CD14-positive monocyte (primary cell): ENCODE results near the gene CCDC117. TPM values are rescaled to one million over a fixed set of nuclear protein-coding genes. Genes with fewer than 3 reads are reported as not detected.

Experiments used
- DNase-seq, 3 donors: peaks; one replicate each; pipeline ENCODE4 v3.0.0-alpha.2; 2011 to 2022
- H2AFZ ChIP-seq: 2 replicates; pipeline ENCODE4 v1.6.0; 2012; ENCODE audit warnings: mild to moderate bottlenecking, low read depth, low read length, inconsistent platforms; ENCODE audit not compliant: insufficient read depth, poor library complexity, severe bottlenecking
- H3K27ac ChIP-seq, 2 donors: 1 replicate in 1 of 2; 2 replicates in 1 of 2; pipeline ENCODE4 v1.5.1; 2012 to 2013; ENCODE audit warnings: low read length in 2 of 2, control low read depth in 1 of 2, inconsistent platforms in 1 of 2, low read depth in 1 of 2, mild to moderate bottlenecking in 1 of 2
- H3K27me3 ChIP-seq, 2 donors: one replicate each; pipeline versions ENCODE4 v1.6.0 to v1.6.1; 2011 to 2013; ENCODE audit warnings: low read length in 2 of 2; ENCODE audit not compliant: control insufficient read depth in 2 of 2, insufficient read depth in 2 of 2
- H3K36me3 ChIP-seq, 2 donors: replicated peaks in 1 of 2; 1 replicate in 1 of 2; 2 replicates in 1 of 2; pipeline versions ENCODE4 v1.5.1 to v1.6.1; 2012 to 2013; ENCODE audit warnings: low read length in 2 of 2, control low read depth in 1 of 2, inconsistent platforms in 1 of 2, mild to moderate bottlenecking in 1 of 2; ENCODE audit not compliant: insufficient read depth in 2 of 2, control insufficient read depth in 1 of 2
- H3K4me1 ChIP-seq, 2 donors: 1 replicate in 1 of 2; 2 replicates in 1 of 2; pipeline versions ENCODE4 v1.5.1 to v1.6.1; 2012 to 2013; ENCODE audit warnings: low read length in 2 of 2, control low read depth in 1 of 2, inconsistent platforms in 1 of 2, mild to moderate bottlenecking in 1 of 2, moderate library complexity in 1 of 2; ENCODE audit not compliant: insufficient read depth in 2 of 2, control insufficient read depth in 1 of 2
- H3K4me2 ChIP-seq: replicated peaks from 2 replicates; pipeline ENCODE3; 2012; ENCODE audit warnings: low read length, moderate library complexity, mild to moderate bottlenecking; ENCODE audit not compliant: poor library complexity, severe bottlenecking; ENCODE audit errors: extremely low read depth
- H3K4me3 ChIP-seq, 3 experiments: fragments of 200-600 bp in 1 of 3; sonication (generic) in 1 of 3; replicated peaks in 1 of 3; 1 replicate in 2 of 3; 2 replicates in 1 of 3; pipeline ENCODE4 v1.5.1; 2011 to 2013; ENCODE audit warnings: low read length in 3 of 3, mild to moderate bottlenecking in 3 of 3, control low read depth in 2 of 3, low read depth in 2 of 3, inconsistent platforms in 1 of 3, moderate library complexity in 1 of 3
- H3K79me2 ChIP-seq: 2 replicates; pipeline ENCODE4 v1.6.0; 2012; ENCODE audit warnings: mild to moderate bottlenecking, control low read depth, inconsistent platforms, low read length, moderate library complexity; ENCODE audit not compliant: insufficient read depth
- H3K9ac ChIP-seq: 2 replicates; pipeline ENCODE4 v1.6.0; 2017; ENCODE audit warnings: low read length, mild to moderate bottlenecking; ENCODE audit not compliant: insufficient read depth, poor library complexity, severe bottlenecking
- H3K9me3 ChIP-seq, 2 donors: replicated peaks in 1 of 2; 1 replicate in 1 of 2; 2 replicates in 1 of 2; pipeline versions ENCODE4 v1.5.1 to v1.6.1; 2012 to 2013; ENCODE audit warnings: low read length in 2 of 2, control low read depth in 1 of 2; ENCODE audit not compliant: control insufficient read depth in 1 of 2, insufficient read depth in 1 of 2
- H4K20me1 ChIP-seq: 2 replicates; pipeline ENCODE4 v1.6.0; 2012; ENCODE audit warnings: mild to moderate bottlenecking, low read length, control low read depth, moderate library complexity; ENCODE audit not compliant: insufficient read depth
- H3K27ac Mint-ChIP-seq, 7 donors: one replicate each; pipeline ENCODE4 v1.8.0; 2020; ENCODE audit warnings: mild to moderate bottlenecking in 7 of 7, mixed read lengths in 7 of 7, moderate library complexity in 6 of 7, inconsistent platforms in 2 of 7
- H3K27me3 Mint-ChIP-seq, 3 donors: one replicate each; pipeline ENCODE4 v1.8.0; 2021 to 2022; ENCODE audit warnings: low read depth in 3 of 3, mild to moderate bottlenecking in 3 of 3, mixed read lengths in 3 of 3, moderate library complexity in 3 of 3, inconsistent platforms in 1 of 3
- H3K36me3 Mint-ChIP-seq, 2 donors: one replicate each; pipeline ENCODE4 v1.8.0; 2020; ENCODE audit warnings: mixed read lengths in 2 of 2, inconsistent platforms in 1 of 2, mild to moderate bottlenecking in 1 of 2
- H3K4me1 Mint-ChIP-seq: one replicate; pipeline ENCODE4 v1.8.0; 2020; ENCODE audit warnings: mild to moderate bottlenecking, mixed read lengths
- H3K4me3 Mint-ChIP-seq, 2 donors: one replicate each; pipeline ENCODE4 v1.8.0; 2020; ENCODE audit warnings: mild to moderate bottlenecking in 2 of 2, mixed read lengths in 2 of 2, moderate library complexity in 1 of 2
- H3K9me3 Mint-ChIP-seq, 7 donors: one replicate each; pipeline ENCODE4 v1.8.0; 2020 to 2022; ENCODE audit warnings: mixed read lengths in 7 of 7, mild to moderate bottlenecking in 6 of 7, moderate library complexity in 6 of 7, inconsistent platforms in 2 of 7
- CTCF ChIP-seq: fragments of 200-600 bp; IDR thresholded peaks from one replicate; pipeline ENCODE4 v1.8.0; 2022; ENCODE audit warnings: antibody characterized with exemption, mild to moderate bottlenecking
- WGBS: methylation state at CpG from one replicate; pipeline ENCODE4 v1.1.5; 2013; ENCODE audit warnings: missing lambda C conversion rate; ENCODE audit not compliant: insufficient coverage; 5-methylcytosine and 5-hydroxymethylcytosine counted together
- intact Hi-C, 2 donors: fragments of 100-400 bp; cut with micrococcal nuclease; formaldehyde crosslinking; loops; one replicate each; pipeline versions ENCODE4 v1.15.0 to v1.15.1; 2023
- polyA plus RNA-seq, 3 donors: library from polyadenylated mRNA; depleted of rRNA in 1 of 3; unstranded in 2 of 3; stranded (reverse) in 1 of 3; fragments of 300-500 nt in 2 of 3; fragments of >200 nt in 1 of 3; fragmentation: Illumina TruSeq in 2 of 3; gene quantifications; 1 replicate in 2 of 3; 2 replicates in 1 of 3; pipeline ENCODE4 v1.2.3, GENCODE V29; 2012 to 2021

Gene CCDC117
- polyA plus RNA-seq, 3 donors: 6.8 to 12.6 (median 10.3) TPM

- Histone ChIP-seq H3K27ac (peak overlapping the region; percentile 22 to 83), H4K20me1 (no peaks in the 10 kb centered on the region), H3K4me2 (no peak overlapping the region), H3K79me2 (peaks cover 55% of the 10 kb centered on the region), H2AFZ (no peak overlapping the region), H3K4me3 (peak overlapping the region in 1 of 3 experiments; percentile 72), H3K36me3 (no peaks in the 10 kb centered on the region), H3K4me1 (peaks cover 80 to 83% of the 10 kb centered on the region in 2 donors), H3K9me3 (no peaks in the 10 kb centered on the region), H3K9ac (no peak overlapping the region), H3K27me3 (no peaks in the 10 kb centered on the region)
- intact Hi-C loops: loop anchor here in 1 of 2 donors (5.0 kb wide), 1 partner anchor 35 kb away; no protein-coding TSS in a partner anchor
- WGBS: no CpG with 5 or more reads among the region's 5 CpGs
- peak overlapping the region; percentile 78 to 96 (median 90) for H3K27ac Mint-ChIP-seq
- no peaks in the 10 kb centered on the region for H3K36me3 Mint-ChIP-seq
- H3K27me3 Mint-ChIP-seq: no peaks in the 10 kb centered on the region
- TF ChIP-seq CTCF: no peak
- H3K4me3 Mint-ChIP-seq: peak overlapping the region in 1 of 2 donors; percentile 35
- DNase-seq: no peak
- H3K4me1 Mint-ChIP-seq: peaks cover 81% of the 10 kb centered on the region
- H3K9me3 Mint-ChIP-seq: peaks cover 0 to 2% (median 0%) of the 10 kb centered on the region in 7 donors
Measured at GRCh38 chr22:28812516-28812915, 40.0 kb downstream of the CCDC117 start.

GRCh38 chr22:28813772-28814518 is 41.5 kb downstream of the CCDC117 start:
- no peaks in the 10 kb centered on the region for H3K36me3 Mint-ChIP-seq
- intact Hi-C loops: loop anchor here in 1 of 2 donors (5.0 kb wide), 1 partner anchor 37 kb away; no protein-coding TSS in a partner anchor
- H3K4me1 ChIP-seq: peaks cover 73 to 77% of the 10 kb centered on the region in 2 donors
- peak overlapping the region in 1 of 2 donors; percentile 54 for H3K4me3 Mint-ChIP-seq
- H3K27me3 ChIP-seq: no peaks in the 10 kb centered on the region
- TF ChIP-seq CTCF: no peak
- peak overlapping the region; percentile 55 for H3K4me2 ChIP-seq
- H3K4me3 ChIP-seq: peak overlapping the region in 1 of 3 experiments; percentile 21
- WGBS: no CpG with 5 or more reads among the region's 2 CpGs
- no peaks in the 10 kb centered on the region for H3K36me3 ChIP-seq
- DNase-seq: peak; percentile 60 to 78 (median 74)
- peaks cover 41% of the 10 kb centered on the region for H3K79me2 ChIP-seq
- peak overlapping the region; percentile 57 to 83 for H3K27ac ChIP-seq
- peaks cover 0 to 2% (median 0%) of the 10 kb centered on the region in 3 donors for H3K27me3 Mint-ChIP-seq
- no peaks in the 10 kb centered on the region for H3K9me3 ChIP-seq
- no peak overlapping the region for H2AFZ ChIP-seq
- peaks cover 0 to 2% (median 0%) of the 10 kb centered on the region in 7 donors for H3K9me3 Mint-ChIP-seq
- no peaks in the 10 kb centered on the region for H4K20me1 ChIP-seq
- peaks cover 80% of the 10 kb centered on the region for H3K4me1 Mint-ChIP-seq
- peak overlapping the region; percentile 83 to 96 (median 93) for H3K27ac Mint-ChIP-seq
- H3K9ac ChIP-seq: no peak overlapping the region
